HG03139 (cell line): ENCODE data around the gene SDF4.

ENCODE experiments used
- ATAC-seq: cut with Tn5 transposase; IDR thresholded peaks from one replicate; pipeline ENCODE4 v1.9.1; 2021; ENCODE audit not compliant: unreplicated experiment

The SDF4 gene

DNA sequence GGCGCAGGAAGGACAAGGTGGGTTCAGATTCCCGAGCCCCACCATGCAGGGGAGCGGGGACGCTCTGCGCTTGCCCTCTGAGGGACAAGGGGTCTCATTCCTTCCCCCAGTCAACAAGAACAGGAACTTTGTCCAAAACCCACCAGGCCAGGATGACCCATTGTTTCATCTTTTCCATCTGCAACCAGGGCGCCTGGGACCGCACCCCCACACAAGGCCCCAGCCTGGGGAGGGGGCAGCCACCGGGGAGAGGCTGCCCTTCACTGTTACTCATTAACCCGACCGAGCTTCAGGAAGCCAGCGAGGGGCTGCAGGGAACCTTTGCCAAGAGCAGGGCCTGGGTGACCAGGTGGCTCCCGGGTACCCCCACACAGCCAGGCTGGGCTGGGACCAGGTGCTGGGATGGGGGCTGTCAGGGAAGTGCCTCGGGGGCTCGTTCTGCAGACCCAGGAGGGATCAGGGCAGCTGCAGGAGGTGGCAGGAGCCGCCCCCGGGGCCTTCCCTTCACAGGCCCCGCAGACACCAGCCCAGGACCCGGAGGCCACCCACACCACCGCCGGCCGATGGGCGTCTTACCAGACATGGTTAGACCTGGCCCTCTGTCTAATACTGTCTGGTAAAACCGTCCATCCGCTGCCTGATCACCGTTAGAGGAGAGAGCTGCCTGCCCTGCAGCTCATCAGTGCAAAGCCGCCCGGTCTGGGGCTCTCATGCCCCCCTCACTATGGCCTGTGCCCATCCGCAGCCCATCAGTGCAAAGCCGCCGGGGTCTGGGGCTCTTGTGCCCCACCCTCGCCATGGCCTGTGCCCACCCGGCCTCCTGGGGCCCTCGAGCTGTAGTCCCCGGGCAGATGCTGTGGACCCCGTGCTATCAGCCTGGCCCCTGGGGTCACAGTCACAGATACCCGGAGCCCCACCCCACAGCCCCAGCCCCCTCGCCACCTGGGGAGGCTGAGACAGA lies 63.1 kb downstream of the SDF4 start:
- ATAC-seq: no peak

DNA sequence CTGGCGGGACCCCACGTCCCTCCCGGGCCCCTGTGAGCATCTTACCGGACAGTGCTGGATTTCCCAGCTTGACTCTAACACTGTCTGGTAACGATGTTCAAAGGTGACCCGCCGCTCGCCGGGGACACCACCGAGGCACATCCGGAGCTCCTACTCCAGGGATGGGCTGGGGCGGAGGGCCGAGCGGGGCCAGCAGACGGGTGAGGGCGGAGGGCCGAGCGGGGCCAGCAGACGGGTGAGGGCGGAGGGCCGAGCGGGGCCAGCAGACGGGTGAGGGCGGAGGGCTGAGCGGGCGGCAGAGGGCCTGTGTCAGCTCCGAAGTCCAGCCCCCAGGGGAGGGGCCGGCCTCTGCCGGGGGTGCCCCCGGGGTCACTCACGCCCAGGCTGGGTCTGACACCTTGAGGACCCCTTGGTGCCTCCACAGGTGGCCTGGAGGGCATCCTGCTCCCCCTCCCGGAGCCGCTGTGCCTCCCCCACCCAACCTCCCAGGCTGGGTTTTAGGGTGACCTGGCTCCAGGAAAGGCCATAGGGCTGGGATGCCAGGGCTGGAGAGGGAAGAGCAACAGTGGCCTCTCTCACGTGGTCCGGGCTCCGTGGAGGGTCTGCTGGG lies 63.9 kb downstream of the SDF4 start:
- no peak for ATAC-seq

DNA sequence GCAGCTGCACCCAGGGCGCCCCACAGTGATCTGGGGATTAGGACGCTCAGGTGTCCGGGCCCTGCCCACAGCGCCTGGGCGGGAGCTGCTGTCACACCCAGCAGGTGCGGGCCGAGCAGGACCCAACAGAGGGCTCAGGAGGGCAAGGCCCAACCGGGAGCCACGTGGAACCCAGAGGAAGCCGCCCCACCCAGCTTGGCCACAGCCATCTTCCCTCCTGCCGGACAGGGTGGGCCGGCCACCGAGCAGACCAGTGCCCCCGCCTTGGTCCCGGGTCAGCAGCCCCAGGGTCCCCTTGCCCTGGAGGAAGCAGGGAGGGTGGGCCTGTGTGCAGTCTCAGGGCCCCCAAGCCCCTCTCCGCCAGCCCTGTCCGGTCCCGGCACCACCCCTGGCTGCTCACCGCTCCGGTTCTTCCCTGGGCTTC lies 64.4 kb downstream of the SDF4 start:
- ATAC-seq: no peak
